OCI-LY3 (cell line): Measurements from ENCODE around the gene THOC6.

Experiments used
- H2AFZ ChIP-seq: fragments of 200-600, 300-600 bp; shearing (Covaris generic); 2 replicates; pipeline ENCODE4 v1.6.0; 2014; ENCODE audit warnings: antibody characterized with exemption, low read depth, low read length
- H3K27ac ChIP-seq: fragments of 200-600, 300-600 bp; sonication (generic); 2 replicates; pipeline ENCODE4 v1.5.1; 2014; ENCODE audit warnings: mild to moderate bottlenecking, low read length, moderate library complexity, mixed read lengths
- H3K27me3 ChIP-seq: fragments of 200-600, 300-600 bp; sonication (generic); 2 replicates; pipeline ENCODE4 v1.6.1; 2014; ENCODE audit warnings: low read depth, low read length, mixed read lengths
- H3K36me3 ChIP-seq: fragments of 200-600, 300-600 bp; sonication (generic); replicated peaks from 2 replicates; pipeline ENCODE3; 2014; ENCODE audit warnings: low read depth, low read length, mixed read lengths
- H3K4me1 ChIP-seq: fragments of 300-600, 200-600 bp; sonication (generic); 2 replicates; pipeline ENCODE4 v1.6.1; 2014; ENCODE audit warnings: low read length, mixed read lengths
- H3K4me2 ChIP-seq: fragments of 200-600, 300-600 bp; sonication (generic); 2 replicates; pipeline ENCODE4 v1.6.1; 2014; ENCODE audit warnings: low read length, mixed read lengths
- H3K4me3 ChIP-seq: fragments of 300-600, 200-600 bp; sonication (generic); 2 replicates; pipeline ENCODE4 v1.5.1; 2014; ENCODE audit warnings: antibody characterized with exemption, mild to moderate bottlenecking, low read length, moderate library complexity
- H3K79me2 ChIP-seq: fragments of 300-600, 200-600 bp; shearing (Covaris generic); 2 replicates; pipeline ENCODE4 v1.6.1; 2014; ENCODE audit warnings: mild to moderate bottlenecking, low read length, mixed read lengths
- H3K9ac ChIP-seq: fragments of 300-600, 200-600 bp; shearing (Covaris generic); 2 replicates; pipeline ENCODE4 v1.6.0; 2014; ENCODE audit warnings: mild to moderate bottlenecking, low read length, moderate library complexity
- H3K9me3 ChIP-seq: fragments of 200-600, 300-600 bp; shearing (Covaris generic); 2 replicates; pipeline ENCODE4 v1.6.1; 2014; ENCODE audit warnings: low read length, mixed read lengths; ENCODE audit not compliant: insufficient read depth
- H4K20me1 ChIP-seq: fragments of 200-600, 300-600 bp; sonication (generic); 2 replicates; pipeline ENCODE4 v1.6.1; 2016; ENCODE audit warnings: low read length, mixed read lengths; ENCODE audit not compliant: insufficient read depth
- EZH2phosphoT487 ChIP-seq: fragments of 200-600 bp; shearing (Covaris generic); IDR thresholded peaks from 2 replicates; pipeline ENCODE4 v1.6.1; 2018; ENCODE audit warnings: antibody characterized with exemption, mixed run types, low read depth
- TF ChIP-seq, protein P1 (sequence below): fragments of 200-600, 300-600 bp; sonication (generic); IDR thresholded peaks from 2 replicates; pipeline ENCODE4 v1.5.1; 2014; ENCODE audit warnings: antibody characterized with exemption, low read length, low read depth

THOC6 gene

DNA sequence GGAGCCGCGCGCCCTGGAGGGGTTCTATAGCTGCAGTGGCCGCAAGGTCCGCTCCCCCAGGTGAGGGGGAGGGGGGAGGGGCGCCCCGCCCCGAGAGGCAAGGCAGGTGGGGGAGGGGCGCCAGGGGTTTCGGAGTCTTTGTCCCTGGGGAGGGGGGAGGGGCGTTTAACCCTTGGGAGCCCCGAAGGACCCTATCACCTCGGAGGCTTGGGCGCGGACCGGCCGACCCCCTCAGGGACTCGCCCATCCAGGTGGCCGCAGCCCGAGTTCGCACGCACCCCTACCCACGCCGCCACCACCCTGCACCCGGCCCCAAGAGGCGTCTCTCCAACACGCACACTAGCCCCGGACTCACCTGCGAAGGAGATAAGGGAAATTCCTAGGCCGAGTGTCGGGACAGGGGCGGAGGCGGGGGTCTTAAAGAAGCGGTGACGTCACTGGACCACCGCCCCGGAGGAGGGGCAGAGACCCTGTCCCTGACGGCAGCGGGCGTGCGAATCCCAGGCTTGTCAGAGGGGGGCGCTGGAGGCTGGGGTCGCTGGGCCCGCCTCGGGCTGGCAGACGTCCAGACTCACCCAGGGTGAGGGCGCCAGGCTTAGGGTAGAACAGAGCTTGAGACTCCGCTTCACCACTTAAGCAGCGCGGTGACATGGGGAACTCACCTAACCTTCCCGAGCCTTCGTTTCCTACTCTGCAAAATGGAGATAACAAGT lies 5.9 kb upstream of the THOC6 start, which contains the start of gene CLDN6:
Gene CLDN6 (minus strand): TSS at position 390 of the 713 bp plus-strand sequence. CDS start 2,162 bp downstream, outside the sequence.
- Histone ChIP-seq H2AFZ (no peak within 1 kb of the TSS), H3K27ac (no peak within 1 kb of the TSS), H3K9me3 (no peaks in the 10 kb centered on the region), H3K9ac (no peak within 1 kb of the TSS), H3K4me2 (no peak within 1 kb of the TSS), H3K4me1 (peaks cover 27% of the 10 kb centered on the region), H3K36me3 (no peaks in the 10 kb centered on the region), H3K27me3 (no peaks in the 10 kb centered on the region), H4K20me1 (no peaks in the 10 kb centered on the region), H3K4me3 (no peak within 1 kb of the TSS), H3K79me2 (no peaks in the 10 kb centered on the region)
- no peak for TF ChIP-seq EZH2phosphoT487
- TF ChIP-seq, protein P1, sequence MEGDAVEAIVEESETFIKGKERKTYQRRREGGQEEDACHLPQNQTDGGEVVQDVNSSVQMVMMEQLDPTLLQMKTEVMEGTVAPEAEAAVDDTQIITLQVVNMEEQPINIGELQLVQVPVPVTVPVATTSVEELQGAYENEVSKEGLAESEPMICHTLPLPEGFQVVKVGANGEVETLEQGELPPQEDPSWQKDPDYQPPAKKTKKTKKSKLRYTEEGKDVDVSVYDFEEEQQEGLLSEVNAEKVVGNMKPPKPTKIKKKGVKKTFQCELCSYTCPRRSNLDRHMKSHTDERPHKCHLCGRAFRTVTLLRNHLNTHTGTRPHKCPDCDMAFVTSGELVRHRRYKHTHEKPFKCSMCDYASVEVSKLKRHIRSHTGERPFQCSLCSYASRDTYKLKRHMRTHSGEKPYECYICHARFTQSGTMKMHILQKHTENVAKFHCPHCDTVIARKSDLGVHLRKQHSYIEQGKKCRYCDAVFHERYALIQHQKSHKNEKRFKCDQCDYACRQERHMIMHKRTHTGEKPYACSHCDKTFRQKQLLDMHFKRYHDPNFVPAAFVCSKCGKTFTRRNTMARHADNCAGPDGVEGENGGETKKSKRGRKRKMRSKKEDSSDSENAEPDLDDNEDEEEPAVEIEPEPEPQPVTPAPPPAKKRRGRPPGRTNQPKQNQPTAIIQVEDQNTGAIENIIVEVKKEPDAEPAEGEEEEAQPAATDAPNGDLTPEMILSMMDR, result 0 out of 2 replicates have a peak, but pooled peaks have one; percentile 11

DNA sequence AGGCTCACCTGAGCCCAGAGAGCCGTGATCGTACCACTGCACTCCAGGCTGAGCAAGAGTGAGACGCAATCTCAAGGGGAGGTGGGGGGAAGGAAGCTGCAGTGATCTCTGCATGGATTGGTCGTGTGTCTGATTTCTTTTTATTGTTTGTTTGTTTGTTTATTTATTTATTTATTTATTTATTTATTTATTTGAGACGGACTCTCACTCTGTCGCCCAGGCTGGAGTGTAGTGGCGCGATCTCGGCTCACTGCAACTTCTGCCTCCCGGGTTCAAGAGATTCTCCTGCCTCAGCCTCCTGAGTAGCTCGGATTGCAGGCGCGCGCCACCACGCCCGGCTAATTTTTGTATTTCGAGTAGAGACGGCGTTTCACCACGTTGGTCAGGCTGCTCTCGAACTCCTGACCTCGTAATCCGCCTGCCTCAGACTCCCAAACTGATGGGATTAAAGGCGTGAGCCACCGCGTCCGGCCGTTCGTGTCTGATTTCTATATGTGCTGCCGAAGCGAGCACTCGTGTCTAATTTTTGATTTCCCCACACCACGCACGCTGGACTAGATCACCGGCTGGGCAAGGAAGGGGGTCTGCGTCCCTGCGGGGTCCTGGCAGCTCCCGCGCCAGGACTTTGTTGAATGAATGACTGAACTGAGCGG lies 4.1 kb upstream of the THOC6 start:
- Histone ChIP-seq H3K9ac (no peak overlapping the region; the same call in 1 of the 2 replicates), H3K79me2 (no peaks in the 10 kb centered on the region), H3K4me3 (peak overlapping the region; percentile 90), H3K4me2 (peak overlapping the region; percentile 96), H3K27me3 (no peaks in the 10 kb centered on the region), H2AFZ (peak overlapping the region; percentile 86; the same call in 1 of the 2 replicates), H3K4me1 (peaks cover 32% of the 10 kb centered on the region), H3K9me3 (no peaks in the 10 kb centered on the region), H4K20me1 (no peaks in the 10 kb centered on the region), H3K27ac (no peak overlapping the region), H3K36me3 (no peaks in the 10 kb centered on the region)
- no peak for TF ChIP-seq EZH2phosphoT487
- TF ChIP-seq, protein P1, result no peak

DNA sequence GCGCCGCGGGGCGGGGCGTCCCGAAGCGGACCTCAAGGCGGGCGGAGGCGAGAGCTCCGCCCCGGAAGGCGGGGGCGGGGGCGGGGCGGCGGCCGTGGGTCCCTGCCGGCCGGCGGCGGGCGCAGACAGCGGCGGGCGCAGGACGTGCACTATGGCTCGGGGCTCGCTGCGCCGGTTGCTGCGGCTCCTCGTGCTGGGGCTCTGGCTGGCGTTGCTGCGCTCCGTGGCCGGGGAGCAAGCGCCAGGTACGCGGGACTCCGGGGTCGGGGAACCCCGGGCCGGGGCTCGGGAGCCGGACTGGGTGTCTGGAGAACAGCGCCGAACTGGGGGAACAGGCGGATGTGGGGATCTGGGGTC lies 3.6 kb upstream of the THOC6 start, which contains the start of gene TNFRSF12A:
Gene TNFRSF12A (plus strand): TSS at position 122 of the 357 bp plus-strand sequence. CDS start 30 bp downstream, at position 152.
- H2AFZ ChIP-seq, result peak within 1 kb of the TSS; percentile 86; the same call in 1 of the 2 replicates
- no peaks in the 10 kb centered on the region for H4K20me1 ChIP-seq
- H3K9me3 ChIP-seq, result no peaks in the 10 kb centered on the region
- peak within 1 kb of the TSS; percentile 49 for H3K9ac ChIP-seq
- H3K79me2 ChIP-seq, result no peaks in the 10 kb centered on the region
- no peaks in the 10 kb centered on the region for H3K36me3 ChIP-seq
- TF ChIP-seq EZH2phosphoT487, result no peak
- TF ChIP-seq, protein P1, result no peak
- peak within 1 kb of the TSS; percentile 96 for H3K4me2 ChIP-seq
- peak within 1 kb of the TSS; percentile 90 for H3K4me3 ChIP-seq
- H3K27ac ChIP-seq, result no peak within 1 kb of the TSS
- H3K4me1 ChIP-seq, result peaks cover 32% of the 10 kb centered on the region
- no peaks in the 10 kb centered on the region for H3K27me3 ChIP-seq
